DND-41 (cell line): ENCODE measurements around the gene KIAA1958.

Experiments
- ATAC-seq: fragments of 200-7000 bp; cut with Tn5 transposase; 3 replicates; pipeline ENCODE4 v1.9.1; 2021; ENCODE audit warnings: low read depth; ENCODE audit not compliant: insufficient read depth
- DNase-seq: peaks from one replicate; pipeline ENCODE4 v3.0.0-alpha.2; 2020
- H2AFZ ChIP-seq: 2 replicates; pipeline ENCODE4 v1.6.0; 2012; ENCODE audit warnings: low read depth, low read length
- H3K27ac ChIP-seq: 2 replicates; pipeline ENCODE4 v1.5.1; 2012; ENCODE audit warnings: low read length, inconsistent platforms
- H3K27me3 ChIP-seq: fragments of 200-600 bp; sonication (generic); 2 replicates; pipeline ENCODE4 v1.6.0; 2012; ENCODE audit warnings: low read length, mild to moderate bottlenecking, inconsistent platforms; ENCODE audit not compliant: insufficient read depth, poor library complexity
- H3K36me3 ChIP-seq: 2 replicates; pipeline ENCODE4 v1.5.1; 2012; ENCODE audit warnings: low read length, inconsistent platforms; ENCODE audit not compliant: insufficient read depth
- H3K4me1 ChIP-seq: 2 replicates; pipeline ENCODE4 v1.5.1; 2012; ENCODE audit warnings: mild to moderate bottlenecking, low read length; ENCODE audit not compliant: insufficient read depth
- H3K4me2 ChIP-seq: 2 replicates; pipeline ENCODE4 v1.6.0; 2012; ENCODE audit warnings: mild to moderate bottlenecking, moderate library complexity, low read length, inconsistent platforms; ENCODE audit not compliant: insufficient read depth
- H3K4me3 ChIP-seq, 2 experiments: fragments of 200-600 bp in 1 of 2; shearing (Covaris generic) in 1 of 2; 2 replicates each; pipeline ENCODE4 v1.5.1; 2012 to 2016; ENCODE audit warnings: inconsistent platforms in 2 of 2, low read length in 2 of 2, mild to moderate bottlenecking in 2 of 2, low read depth in 1 of 2, moderate library complexity in 1 of 2
- H3K79me2 ChIP-seq: 2 replicates; pipeline ENCODE4 v1.6.0; 2012; ENCODE audit warnings: low read length, inconsistent platforms; ENCODE audit not compliant: insufficient read depth
- H3K9ac ChIP-seq: 2 replicates; pipeline ENCODE4 v1.6.0; 2012; ENCODE audit warnings: low read depth, mild to moderate bottlenecking, inconsistent platforms, low read length, moderate library complexity
- H3K9me3 ChIP-seq: 2 replicates; pipeline ENCODE4 v1.5.1; 2012; ENCODE audit warnings: low read length, moderate library complexity, mild to moderate bottlenecking, inconsistent platforms; ENCODE audit not compliant: insufficient read depth, severe bottlenecking
- H4K20me1 ChIP-seq: 2 replicates; pipeline ENCODE4 v1.6.0; 2012; ENCODE audit warnings: low read length; ENCODE audit not compliant: insufficient read depth
- EZH2 ChIP-seq: IDR thresholded peaks from 3 replicates; pipeline ENCODE4 v1.6.1; 2012; ENCODE audit warnings: borderline replicate concordance, low read depth, mild to moderate bottlenecking, moderate library complexity, low read length, inconsistent platforms; ENCODE audit not compliant: severe bottlenecking
- TF ChIP-seq, protein P1 (sequence below): IDR thresholded peaks from 2 replicates; pipeline ENCODE4 v1.5.1; 2012; ENCODE audit warnings: borderline replicate concordance, low read length, moderate library complexity, mild to moderate bottlenecking; ENCODE audit not compliant: poor library complexity, severe bottlenecking; ENCODE audit errors: extremely low read depth

Gene KIAA1958

DNA sequence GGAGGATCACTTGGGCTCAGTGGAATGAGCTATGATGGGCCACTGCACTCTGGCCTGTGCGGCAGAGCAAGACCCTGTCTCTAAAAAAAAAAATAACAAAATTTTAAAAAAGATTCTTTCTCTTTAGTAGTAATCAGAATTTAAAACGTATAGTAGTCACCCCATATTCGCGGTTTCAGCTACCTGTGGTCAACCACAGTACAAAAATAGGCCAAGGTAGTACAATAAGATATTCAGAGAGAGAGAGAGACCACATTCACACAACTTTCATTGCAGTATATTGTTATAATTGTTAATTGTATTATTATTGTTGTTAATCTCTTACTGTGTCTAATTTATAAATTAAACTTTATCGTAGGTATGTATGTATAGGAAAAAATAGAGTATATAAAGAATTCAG lies 212.6 kb downstream of the KIAA1958 start:
- Histone ChIP-seq H3K4me1 (no peaks in the 10 kb centered on the region), H3K9me3 (no peaks in the 10 kb centered on the region), H3K27ac (no peak overlapping the region), H3K4me2 (no peak overlapping the region), H3K4me3 (no peak overlapping the region), H3K36me3 (peaks cover 20% of the 10 kb centered on the region), H3K79me2 (peaks cover 11% of the 10 kb centered on the region; the same call in 1 of the 2 replicates), H2AFZ (no peak overlapping the region), H3K9ac (no peak overlapping the region), H4K20me1 (no peaks in the 10 kb centered on the region; the same call in 1 of the 2 replicates), H3K27me3 (no peaks in the 10 kb centered on the region)
- no peak for ATAC-seq
- TF ChIP-seq EZH2 = no peak
- TF ChIP-seq, protein P1, sequence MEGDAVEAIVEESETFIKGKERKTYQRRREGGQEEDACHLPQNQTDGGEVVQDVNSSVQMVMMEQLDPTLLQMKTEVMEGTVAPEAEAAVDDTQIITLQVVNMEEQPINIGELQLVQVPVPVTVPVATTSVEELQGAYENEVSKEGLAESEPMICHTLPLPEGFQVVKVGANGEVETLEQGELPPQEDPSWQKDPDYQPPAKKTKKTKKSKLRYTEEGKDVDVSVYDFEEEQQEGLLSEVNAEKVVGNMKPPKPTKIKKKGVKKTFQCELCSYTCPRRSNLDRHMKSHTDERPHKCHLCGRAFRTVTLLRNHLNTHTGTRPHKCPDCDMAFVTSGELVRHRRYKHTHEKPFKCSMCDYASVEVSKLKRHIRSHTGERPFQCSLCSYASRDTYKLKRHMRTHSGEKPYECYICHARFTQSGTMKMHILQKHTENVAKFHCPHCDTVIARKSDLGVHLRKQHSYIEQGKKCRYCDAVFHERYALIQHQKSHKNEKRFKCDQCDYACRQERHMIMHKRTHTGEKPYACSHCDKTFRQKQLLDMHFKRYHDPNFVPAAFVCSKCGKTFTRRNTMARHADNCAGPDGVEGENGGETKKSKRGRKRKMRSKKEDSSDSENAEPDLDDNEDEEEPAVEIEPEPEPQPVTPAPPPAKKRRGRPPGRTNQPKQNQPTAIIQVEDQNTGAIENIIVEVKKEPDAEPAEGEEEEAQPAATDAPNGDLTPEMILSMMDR = no peak
- DNase-seq = no peak

DNA sequence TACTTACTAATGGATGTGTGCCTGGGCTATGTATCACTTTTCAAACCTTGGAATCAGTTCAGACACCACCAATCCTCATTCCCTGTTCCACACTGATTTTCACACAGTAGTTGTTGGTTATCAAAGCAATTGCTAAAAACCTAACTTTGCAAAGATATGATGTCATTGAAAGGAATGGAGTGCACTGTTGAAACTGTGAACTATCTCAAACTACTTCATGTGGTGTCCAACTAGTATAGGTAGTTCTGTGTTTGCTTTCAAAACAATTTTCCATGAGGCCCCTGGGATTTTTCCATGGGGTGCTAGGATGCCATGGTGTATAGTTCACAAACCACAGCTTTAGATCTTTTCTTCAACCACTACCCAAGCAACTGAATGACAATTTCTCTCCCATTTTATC lies 213.5 kb downstream of the KIAA1958 start:
- no peaks in the 10 kb centered on the region; the same call in 1 of the 2 replicates for H4K20me1 ChIP-seq
- H3K27me3 ChIP-seq = no peaks in the 10 kb centered on the region
- ATAC-seq = no peak
- H3K9me3 ChIP-seq = no peaks in the 10 kb centered on the region
- H3K4me3 ChIP-seq = no peak overlapping the region
- H3K4me2 ChIP-seq = no peak overlapping the region
- no peaks in the 10 kb centered on the region for H3K4me1 ChIP-seq
- H3K27ac ChIP-seq = no peak overlapping the region
- H3K36me3 ChIP-seq = peaks cover 20% of the 10 kb centered on the region
- no peak overlapping the region for H2AFZ ChIP-seq
- TF ChIP-seq EZH2 = no peak
- no peak for DNase-seq
- peaks cover 13% of the 10 kb centered on the region; the same call in 1 of the 2 replicates for H3K79me2 ChIP-seq
- H3K9ac ChIP-seq = no peak overlapping the region

DNA sequence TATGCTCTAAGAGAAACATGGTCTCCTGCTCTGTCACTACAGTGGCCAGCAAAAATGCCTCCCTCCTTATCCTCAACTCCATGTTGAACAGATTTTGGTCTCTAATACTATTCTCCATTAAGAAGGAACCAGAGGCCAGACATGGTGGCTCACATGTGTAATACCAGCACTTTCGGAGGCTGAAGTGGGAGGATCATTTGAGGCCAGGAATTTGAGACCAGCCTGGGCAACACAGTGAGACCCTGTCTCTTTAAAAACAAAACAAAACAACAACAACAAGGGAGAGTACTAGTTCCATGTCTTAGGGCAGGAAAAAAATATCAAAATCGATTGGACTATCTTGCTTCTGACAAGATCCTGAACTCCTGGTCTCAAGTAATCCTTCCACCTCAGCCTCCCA lies 216.7 kb downstream of the KIAA1958 start:
- H3K27ac ChIP-seq = no peak overlapping the region
- no peak overlapping the region for H3K9ac ChIP-seq
- no peak overlapping the region for H3K4me3 ChIP-seq
- no peaks in the 10 kb centered on the region for H3K9me3 ChIP-seq
- peaks cover 5% of the 10 kb centered on the region; the same call in 1 of the 2 replicates for H3K36me3 ChIP-seq
- H3K4me1 ChIP-seq = no peaks in the 10 kb centered on the region
- TF ChIP-seq EZH2 = no peak
- H3K4me2 ChIP-seq = no peak overlapping the region
- no peaks in the 10 kb centered on the region; the same call in 1 of the 2 replicates for H4K20me1 ChIP-seq
- no peak overlapping the region for H2AFZ ChIP-seq
- no peak for ATAC-seq
- H3K79me2 ChIP-seq = peaks cover 25% of the 10 kb centered on the region
- DNase-seq = no peak
- H3K27me3 ChIP-seq = no peaks in the 10 kb centered on the region

DNA sequence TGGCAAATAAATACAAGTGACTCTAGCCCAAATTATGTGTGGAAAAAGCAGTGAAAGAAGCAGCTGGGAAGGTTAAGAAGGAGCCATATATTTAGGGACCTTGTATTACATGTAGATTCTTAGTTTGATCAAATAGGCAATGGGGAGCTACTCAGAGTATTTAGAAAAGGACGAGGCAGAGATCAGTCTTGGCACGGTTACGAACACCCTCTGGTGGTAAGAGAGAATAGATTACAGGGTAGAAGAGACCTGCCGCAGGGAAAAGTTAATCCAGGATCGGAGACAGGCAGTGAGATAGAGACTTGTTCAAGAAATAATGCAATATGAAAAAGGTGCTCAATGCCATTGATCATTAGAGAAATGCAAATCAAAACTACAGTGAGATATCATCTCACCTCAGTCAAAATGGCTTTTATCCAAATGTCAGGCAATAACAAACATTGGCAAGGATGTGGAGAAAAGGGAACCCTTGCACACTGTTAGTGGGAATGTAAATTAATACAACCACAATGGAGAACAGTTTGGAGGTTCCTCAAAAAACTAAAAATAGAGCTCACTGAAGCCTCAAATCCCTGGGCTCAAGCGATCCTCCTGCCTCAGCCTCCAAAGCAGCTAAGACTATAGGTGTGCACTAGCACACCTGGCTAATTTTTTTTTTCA lies 219.3 kb downstream of the KIAA1958 start:
- peaks cover 40% of the 10 kb centered on the region for H3K79me2 ChIP-seq
- no peaks in the 10 kb centered on the region for H3K27me3 ChIP-seq
- no peak overlapping the region for H3K4me2 ChIP-seq
- H2AFZ ChIP-seq = no peak overlapping the region
- DNase-seq (no peak), ATAC-seq (no peak)
- H3K9me3 ChIP-seq = no peaks in the 10 kb centered on the region
- no peak overlapping the region for H3K9ac ChIP-seq
- H3K27ac ChIP-seq = no peak overlapping the region
- no peak overlapping the region for H3K4me3 ChIP-seq
- peaks cover 9% of the 10 kb centered on the region; the same call in 1 of the 2 replicates for H3K36me3 ChIP-seq
- TF ChIP-seq, protein P1 = peak; percentile 11
- TF ChIP-seq EZH2 = no peak
- H3K4me1 ChIP-seq = no peaks in the 10 kb centered on the region
- no peaks in the 10 kb centered on the region; the same call in 1 of the 2 replicates for H4K20me1 ChIP-seq
